Heart right ventricle (tissue), 16 donors: ENCODE measurements around the gene PIR. TPM values are rescaled to one million over a fixed set of nuclear protein-coding genes. Genes with fewer than 3 reads are reported as not detected.
A peak's percentile ranks its signal among the peaks of the same experiment; 100 is the strongest.

Source experiments
- ATAC-seq, 8 donors: fragments of 200-7000 bp; cut with Tn5 transposase; one replicate each; pipeline ENCODE4 v1.9.1; 2020; ENCODE audit warnings: mild to moderate bottlenecking in 8 of 8, moderate library complexity in 8 of 8, moderate number of reproducible peaks in 1 of 8
- DNase-seq, 2 donors: peaks; one replicate each; pipeline ENCODE4 v3.0.0-alpha.2; 2020
- H3K27ac ChIP-seq, 10 donors: fragments of 200-600 bp; sonication (generic) in 2 of 10; one replicate each; pipeline versions ENCODE4 v1.5.0 to v1.8.0; 2020 to 2022; ENCODE audit warnings: mild to moderate bottlenecking in 3 of 10
- H3K27me3 ChIP-seq, 7 donors: fragments of 200-600 bp; one replicate each; pipeline ENCODE4 v1.8.0; 2021 to 2022; ENCODE audit warnings: mild to moderate bottlenecking in 2 of 7
- H3K36me3 ChIP-seq, 9 donors: fragments of 200-600 bp; sonication (generic) in 1 of 9; one replicate each; pipeline versions ENCODE4 v1.5.0 to v1.8.0; 2020 to 2022; ENCODE audit warnings: mild to moderate bottlenecking in 2 of 9
- H3K4me1 ChIP-seq, 9 donors: fragments of 200-600 bp; sonication (generic) in 1 of 9; one replicate each; pipeline versions ENCODE4 v1.5.0 to v1.8.0; 2020 to 2022; ENCODE audit warnings: mild to moderate bottlenecking in 4 of 9
- H3K4me3 ChIP-seq, 10 donors: fragments of 200-600 bp; sonication (generic) in 2 of 10; one replicate each; pipeline versions ENCODE4 v1.5.0 to v1.8.0; 2020 to 2022; ENCODE audit warnings: mild to moderate bottlenecking in 7 of 10, moderate library complexity in 2 of 10
- H3K9me3 ChIP-seq, 11 donors: fragments of 200-600 bp in 10 of 11; sonication (generic) in 2 of 11; one replicate each; pipeline versions ENCODE4 v1.5.0 to v1.8.0; 2013 to 2022; ENCODE audit warnings: mild to moderate bottlenecking in 2 of 11, control low read depth in 1 of 11, moderate library complexity in 1 of 11
- WGBS, 2 donors: extraction: QIAGEN DNeasy Blood & Tissue Kit; methylation state at CpG; one replicate each; pipeline ENCODE4 v1.1.7; 2013; ENCODE audit warnings: inconsistent platforms in 1 of 2; 5-methylcytosine and 5-hydroxymethylcytosine counted together
- intact Hi-C, 10 donors: fragments of 100-400 bp; cut with DNase I; formaldehyde crosslinking; loops; one replicate each; pipeline versions ENCODE4 v1.11.1 to v1.14.2; 2022
- long read RNA-seq, 3 donors: library from polyadenylated mRNA; unstranded; transcript quantifications; one replicate each; pipeline ENCODE4 v2.0.0, GENCODE V29; 2020 to 2021
- polyA plus RNA-seq, 2 donors: library from polyadenylated mRNA; stranded (reverse); fragments of 200-250 nt; gene quantifications; one replicate each; pipeline ENCODE4 v1.2.3, GENCODE V29; 2013
- total RNA-seq, 10 donors: library from RNA; stranded (reverse); fragmentation: NEBNext Ultra II Directional in 3 of 10; extraction: Animal tissue kit (Norgen Biotek cat#: 25700) in 3 of 10; gene quantifications; one replicate each; pipeline versions ENCODE4 v1.2.1 to v1.2.4, GENCODE V29; 2021 to 2023
- TF ChIP-seq, protein P1 (sequence below), 9 donors: fragments of 200-600 bp; sonication (generic) in 2 of 9; IDR thresholded peaks; one replicate each; pipeline versions ENCODE4 v1.5.0 to v1.8.0; 2021 to 2022; ENCODE audit warnings: antibody characterized with exemption in 9 of 9, mild to moderate bottlenecking in 5 of 9, moderate library complexity in 1 of 9
- donor health status: Arrhythmogenic right ventricular cardiomyopathy.
- donor health status: ischemic (EF 13 %, LVEDD 7.1; RV severe dilation, severe dysfunction).
- donor health status: healthy with polysubstance abuse.
- donor health status: DM: no; HTN: yes; CAD: no.
- donor health status: DM: no; HTN: no; CAD: no.
- donor health status: ischemic (EF 25% LVEDD 6.9; RV normal size, moderate dysfunction).
- donor health status: ischemic (EF 25% LVEDD 5.7; RV mildly dilated, moderate dysfunction).
- donor health status: healthy.
- donor health status: DM: yes; HTN: yes; CAD: no.
- donor health status: Ischemic cardiomyopathy.
- donor health status: ischemic (EF 35%, LVEDD 5.7; RV mildly dilated, moderate dysfunction).
- donor health status: nonischemic (EF 11% LVEDD 7.7; RV severe dilation, severe dysfunction).
- donor health status: DM: yes; HTN: yes; CAD: no.
- donor health status: PGD.
- donor health status: ischemic (EF 29% LVEDD 5.4; RV normal size, mild dysfunction).
- donor health status: nonischemic (EF 23%, LVEDD 6.1; RV moderate dilation, normal function).

PIR gene
- 10 to 100 TPM in 4 of 10 donors, 1 to 10 TPM in 6; 4.9 to 17.8 (median 9.4) TPM for total RNA-seq
- polyA plus RNA-seq: 10 to 100 TPM in 1 of 2 donors, 1 to 10 TPM in 1; 8.6 to 15.7 TPM
- long read RNA-seq, donor 1, transcript PIR-201 (10 exons, 1,282 nt): major isoform, 14 of 22 reads
- long read RNA-seq, donor 1, partial matches to known transcripts: 1 of 22 reads
- long read RNA-seq, donor 1, other reads (novel, unspliced or antisense): 3 of 22 reads
- long read RNA-seq, donor 2, transcript PIR-201 (10 exons, 1,282 nt): major isoform, 10 of 17 reads
- long read RNA-seq, donor 2, partial matches to known transcripts: 0 of 17 reads
- long read RNA-seq, donor 2, other reads (novel, unspliced or antisense): 4 of 17 reads
- long read RNA-seq, donor 3, transcript PIR-201 (10 exons, 1,282 nt): major isoform, 9 of 15 reads
- long read RNA-seq, donor 3, partial matches to known transcripts: 1 of 15 reads
- long read RNA-seq, donor 3, other reads (novel, unspliced or antisense): 5 of 15 reads

DNA sequence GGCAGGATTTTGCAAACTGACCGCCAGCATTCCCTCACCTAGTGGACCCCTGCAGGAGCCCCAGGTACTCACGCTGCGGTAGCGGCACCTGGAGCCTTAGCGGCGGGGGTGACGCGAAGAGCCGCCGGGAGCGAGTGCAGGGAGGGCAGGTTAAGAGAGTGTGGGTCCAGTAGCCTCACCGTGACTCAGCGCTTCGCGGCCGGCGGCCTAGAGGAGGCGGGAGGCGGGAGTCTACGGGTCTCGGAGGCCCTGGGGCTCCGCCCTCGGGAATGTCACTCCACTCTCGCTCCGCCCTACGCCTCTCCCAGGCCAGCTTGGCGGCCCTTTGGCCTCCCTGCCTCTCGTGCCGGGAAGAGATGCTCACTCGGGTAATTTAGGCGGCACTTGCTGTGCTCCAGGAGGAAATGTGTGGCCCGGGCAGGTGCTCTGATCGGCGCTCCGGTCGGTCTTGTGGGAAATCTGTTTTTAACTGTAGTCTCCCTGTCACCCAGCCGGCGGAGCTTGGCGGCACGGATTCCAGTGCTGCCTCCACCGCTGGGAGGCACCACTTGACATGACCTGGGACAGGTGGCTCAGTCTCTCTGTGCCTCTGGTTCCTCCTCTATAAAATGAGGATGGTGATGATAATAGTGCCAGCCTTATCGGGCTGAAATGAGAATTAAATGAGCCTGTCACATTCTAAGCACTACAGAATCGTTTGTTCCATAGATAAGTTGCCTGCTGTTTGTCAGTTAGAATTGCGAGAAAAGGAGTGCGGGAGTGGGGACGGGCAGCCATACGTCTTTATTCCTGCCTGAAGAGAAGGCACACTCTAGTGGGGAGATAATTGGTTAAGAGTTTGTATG lies at the start of gene PIR:
PIR (minus strand) TSS at position 216 of the 845 bp plus-strand sequence. CDS start 2,076 bp downstream, outside the sequence.
- TF ChIP-seq, protein P1, sequence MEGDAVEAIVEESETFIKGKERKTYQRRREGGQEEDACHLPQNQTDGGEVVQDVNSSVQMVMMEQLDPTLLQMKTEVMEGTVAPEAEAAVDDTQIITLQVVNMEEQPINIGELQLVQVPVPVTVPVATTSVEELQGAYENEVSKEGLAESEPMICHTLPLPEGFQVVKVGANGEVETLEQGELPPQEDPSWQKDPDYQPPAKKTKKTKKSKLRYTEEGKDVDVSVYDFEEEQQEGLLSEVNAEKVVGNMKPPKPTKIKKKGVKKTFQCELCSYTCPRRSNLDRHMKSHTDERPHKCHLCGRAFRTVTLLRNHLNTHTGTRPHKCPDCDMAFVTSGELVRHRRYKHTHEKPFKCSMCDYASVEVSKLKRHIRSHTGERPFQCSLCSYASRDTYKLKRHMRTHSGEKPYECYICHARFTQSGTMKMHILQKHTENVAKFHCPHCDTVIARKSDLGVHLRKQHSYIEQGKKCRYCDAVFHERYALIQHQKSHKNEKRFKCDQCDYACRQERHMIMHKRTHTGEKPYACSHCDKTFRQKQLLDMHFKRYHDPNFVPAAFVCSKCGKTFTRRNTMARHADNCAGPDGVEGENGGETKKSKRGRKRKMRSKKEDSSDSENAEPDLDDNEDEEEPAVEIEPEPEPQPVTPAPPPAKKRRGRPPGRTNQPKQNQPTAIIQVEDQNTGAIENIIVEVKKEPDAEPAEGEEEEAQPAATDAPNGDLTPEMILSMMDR (IDR thresholded peaks at IDR 0.05): peak in 6 of 9 donors; percentile 23 to 59 (median 45)
- WGBS, 2 donors: 4 to 5% methylated on average over 47 of the region's 47 CpGs
- DNase-seq (peak; percentile 81 to 87), ATAC-seq (peak; percentile 98 to 100 (median 100))
- H3K4me3 ChIP-seq: peak within 1 kb of the TSS; percentile 48 to 72 (median 62)
- H3K27ac ChIP-seq: peak within 1 kb of the TSS in 9 of 10 donors; percentile 50 to 87 (median 79)
- H3K9me3 ChIP-seq: no peaks in the 10 kb centered on the region
- H3K4me1 ChIP-seq: peaks cover 0 to 16% (median 3%) of the 10 kb centered on the region in 9 donors
- peaks cover 0 to 78% (median 0%) of the 10 kb centered on the region in 7 donors for H3K27me3 ChIP-seq
- H3K36me3 ChIP-seq: peaks cover 0 to 25% (median 0%) of the 10 kb centered on the region in 9 donors
- intact Hi-C loops: loop anchor here in 5 of 10 donors (10.0 kb wide), 4 partner anchors 71 to 181 kb away; partner anchors contain the start of gene CLTRN (in 1 of the 5)

DNA sequence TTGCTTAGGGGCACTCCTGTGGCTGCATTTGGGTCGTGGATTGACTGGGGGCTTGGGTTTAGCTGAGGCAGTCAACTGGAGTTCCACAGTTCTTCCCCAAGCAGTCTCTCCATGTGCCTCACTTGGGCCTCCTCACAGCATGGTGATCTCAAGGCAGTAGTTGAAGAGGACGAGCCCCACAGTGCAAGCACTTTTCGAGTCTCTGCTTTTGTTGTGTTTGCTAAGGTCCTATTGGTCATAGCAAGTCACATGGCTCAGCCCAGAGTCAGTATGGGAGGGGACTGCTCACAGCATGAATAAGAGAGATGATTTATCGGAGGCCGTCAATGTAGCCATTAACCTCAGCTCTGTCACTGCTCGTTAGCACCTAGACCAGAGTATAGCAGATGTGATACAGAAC lies 37.2 kb upstream of the PIR start:
- H3K27me3 ChIP-seq: peaks cover 0 to 78% (median 0%) of the 10 kb centered on the region in 7 donors
- intact Hi-C loops: no loop called here
- ATAC-seq (no peak), DNase-seq (no peak)
- no peaks in the 10 kb centered on the region for H3K36me3 ChIP-seq
- 87 to 88% methylated on average over 6 of the region's 6 CpGs for WGBS, 2 donors
- H3K4me1 ChIP-seq: peaks cover 0 to 9% (median 0%) of the 10 kb centered on the region in 9 donors
- H3K27ac ChIP-seq: no peak overlapping the region
- TF ChIP-seq, protein P1 (IDR thresholded peaks at IDR 0.05): no peak
- no peak overlapping the region for H3K4me3 ChIP-seq
- no peaks in the 10 kb centered on the region for H3K9me3 ChIP-seq

DNA sequence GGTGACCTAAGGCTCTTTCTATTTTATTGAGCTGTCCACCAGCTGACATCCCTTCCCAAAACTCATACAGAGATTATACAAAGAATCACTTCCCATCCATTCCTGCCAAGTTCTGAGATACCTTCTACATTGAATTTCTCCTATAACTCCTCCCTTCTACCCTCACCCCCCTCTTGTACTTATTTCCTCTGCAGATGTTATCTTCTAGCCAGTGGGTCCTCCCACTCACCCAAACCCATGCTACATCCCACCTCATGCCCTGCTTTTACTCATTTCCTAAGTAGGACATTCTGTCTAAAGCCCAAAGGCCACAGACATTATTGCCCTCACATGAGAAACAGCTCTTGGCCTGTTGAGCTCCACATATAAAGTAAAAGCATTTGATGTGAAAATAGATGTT lies 36.0 kb upstream of the PIR start:
- Histone ChIP-seq H3K9me3 (no peaks in the 10 kb centered on the region), H3K4me3 (no peak overlapping the region), H3K27ac (no peak overlapping the region), H3K36me3 (no peaks in the 10 kb centered on the region), H3K4me1 (peaks cover 0 to 20% (median 11%) of the 10 kb centered on the region in 9 donors), H3K27me3 (peaks cover 0 to 77% (median 0%) of the 10 kb centered on the region in 7 donors)
- no peak for DNase-seq
- intact Hi-C loops: no loop called here
- no peak for ATAC-seq
- TF ChIP-seq, protein P1 (IDR thresholded peaks at IDR 0.05): no peak
